DOHH2 (cell line): ENCODE data around the gene EIF4E3.

Experiments used
- H3F3A ChIP-seq: fragments of 200-600 bp; sonication (generic), shearing (Covaris generic); 2 replicates; pipeline ENCODE4 v1.6.0; 2016; ENCODE audit warnings: antibody characterized with exemption, mild to moderate bottlenecking; ENCODE audit not compliant: control insufficient read depth, insufficient read depth
- H3K27ac ChIP-seq: fragments of 200-600 bp; sonication (generic); 2 replicates; pipeline ENCODE4 v1.5.1; 2014; ENCODE audit warnings: low read depth, mild to moderate bottlenecking, low read length, moderate library complexity
- H3K27me3 ChIP-seq: fragments of 200-600 bp; sonication (generic); 2 replicates; pipeline ENCODE4 v1.6.1; 2014; ENCODE audit warnings: mild to moderate bottlenecking, low read length, mixed read lengths; ENCODE audit not compliant: control insufficient read depth
- H3K36me3 ChIP-seq: fragments of 200-600 bp; sonication (generic); 2 replicates; pipeline ENCODE4 v1.6.1; 2014; ENCODE audit warnings: mild to moderate bottlenecking, low read length, moderate library complexity, mixed read lengths; ENCODE audit not compliant: control insufficient read depth
- H3K4me1 ChIP-seq: fragments of 200-600 bp; sonication (generic); 2 replicates; pipeline ENCODE4 v1.6.1; 2014; ENCODE audit warnings: mild to moderate bottlenecking, low read length, mixed read lengths; ENCODE audit not compliant: control insufficient read depth
- H3K4me2 ChIP-seq: fragments of 200-600 bp; sonication (generic); 2 replicates; pipeline ENCODE4 v1.6.0; 2014; ENCODE audit warnings: mild to moderate bottlenecking, low read length, moderate library complexity
- H3K4me3 ChIP-seq: fragments of 200-600 bp; sonication (generic); 2 replicates; pipeline ENCODE4 v1.5.1; 2014; ENCODE audit warnings: mild to moderate bottlenecking, low read length, mixed read lengths
- H3K79me2 ChIP-seq: fragments of 200-600 bp; sonication (generic); 2 replicates; pipeline ENCODE4 v1.6.1; 2014; ENCODE audit warnings: mild to moderate bottlenecking, low read length, mixed read lengths; ENCODE audit not compliant: control insufficient read depth
- H3K9me2 ChIP-seq: fragments of 200-600 bp; sonication (generic); replicated peaks from 2 replicates; pipeline ENCODE4 v1.6.1; 2014; ENCODE audit warnings: mild to moderate bottlenecking, low read length, mixed read lengths; ENCODE audit not compliant: control insufficient read depth
- H3K9me3 ChIP-seq: fragments of 200-600 bp; sonication (generic); 2 replicates; pipeline ENCODE4 v1.6.1; 2014; ENCODE audit warnings: antibody characterized with exemption, low read length, mixed read lengths; ENCODE audit not compliant: control insufficient read depth, insufficient read depth
- H4K20me1 ChIP-seq: fragments of 200-600 bp; sonication (generic); 2 replicates; pipeline ENCODE4 v1.6.0; 2014; ENCODE audit warnings: low read depth, mild to moderate bottlenecking, antibody characterized with exemption, low read length, moderate library complexity; ENCODE audit not compliant: control insufficient read depth, insufficient read depth
- CTCF ChIP-seq: fragments of 200-600 bp; sonication (generic); IDR thresholded peaks from one replicate; pipeline ENCODE4 v1.5.1; 2014; ENCODE audit warnings: antibody characterized with exemption, mild to moderate bottlenecking, low read depth, low read length; ENCODE audit not compliant: poor library complexity, severe bottlenecking
- EZH2phosphoT487 ChIP-seq: fragments of 200-600 bp; sonication (generic); IDR thresholded peaks from 2 replicates; pipeline ENCODE4 v1.6.1; 2017; ENCODE audit warnings: borderline replicate concordance, mild to moderate bottlenecking, antibody characterized with exemption, low read length, moderate library complexity, mixed read lengths

The EIF4E3 gene

DNA sequence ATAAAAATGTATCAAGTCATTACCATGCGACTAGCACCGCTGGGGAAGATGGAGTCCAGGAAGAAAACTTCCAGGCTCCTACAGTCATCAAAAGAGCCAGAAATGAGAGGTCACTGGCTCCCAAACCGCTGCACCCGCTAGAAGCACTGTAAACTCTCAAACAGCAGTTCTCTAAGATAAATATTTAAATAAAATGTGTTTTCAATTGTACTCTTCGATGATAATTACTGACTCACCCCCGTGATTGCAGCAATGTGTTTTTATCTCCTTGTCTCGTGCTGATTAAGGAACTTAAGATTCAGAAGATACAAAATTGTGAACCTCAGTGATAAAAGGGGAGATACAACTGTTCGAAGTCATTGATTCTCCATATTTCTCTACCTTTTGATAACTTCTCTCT is 95.9 kb downstream of the EIF4E3 start:
- Histone ChIP-seq H3K27me3 (no peaks in the 10 kb centered on the region), H4K20me1 (no peaks in the 10 kb centered on the region), H3K9me3 (no peaks in the 10 kb centered on the region; the same call in 1 of the 2 replicates), H3K79me2 (no peaks in the 10 kb centered on the region), H3K4me2 (no peak overlapping the region), H3K4me3 (no peak overlapping the region), H3F3A (no peaks in the 10 kb centered on the region), H3K9me2 (no peaks in the 10 kb centered on the region), H3K27ac (no peak overlapping the region), H3K36me3 (no peaks in the 10 kb centered on the region), H3K4me1 (0 out of 2 replicates have a peak, but pooled peaks cover 5% of the 10 kb centered on the region)
- TF ChIP-seq EZH2phosphoT487 (no peak), CTCF (no peak)

- H3K4me1 ChIP-seq = 0 out of 2 replicates have a peak, but pooled peaks cover 5% of the 10 kb centered on the region
- no peaks in the 10 kb centered on the region for H4K20me1 ChIP-seq
- no peaks in the 10 kb centered on the region for H3F3A ChIP-seq
- H3K4me2 ChIP-seq = no peak overlapping the region
- H3K9me2 ChIP-seq = no peaks in the 10 kb centered on the region
- TF ChIP-seq CTCF = no peak
- TF ChIP-seq EZH2phosphoT487 = no peak
- H3K27me3 ChIP-seq = no peaks in the 10 kb centered on the region
- H3K27ac ChIP-seq = no peak overlapping the region
- no peaks in the 10 kb centered on the region; the same call in 1 of the 2 replicates for H3K9me3 ChIP-seq
- H3K4me3 ChIP-seq = no peak overlapping the region
- no peaks in the 10 kb centered on the region for H3K36me3 ChIP-seq
- H3K79me2 ChIP-seq = no peaks in the 10 kb centered on the region
Observed at GRCh38 chr3:71628522-71628921, 96.7 kb downstream of the EIF4E3 start.

- Histone ChIP-seq H3K27ac (no peak overlapping the region), H3K79me2 (no peaks in the 10 kb centered on the region), H3K9me3 (no peaks in the 10 kb centered on the region), H3F3A (no peaks in the 10 kb centered on the region), H3K27me3 (peaks cover 10% of the 10 kb centered on the region), H3K4me1 (0 out of 2 replicates have a peak, but pooled peaks cover 5% of the 10 kb centered on the region), H3K36me3 (no peaks in the 10 kb centered on the region), H3K4me2 (no peak overlapping the region), H4K20me1 (no peaks in the 10 kb centered on the region), H3K9me2 (no peaks in the 10 kb centered on the region), H3K4me3 (no peak overlapping the region)
- TF ChIP-seq EZH2phosphoT487 (no peak), CTCF (no peak)
Observed at GRCh38 chr3:71625676-71626075, 99.5 kb downstream of the EIF4E3 start.
